Skeletal muscle tissue (tissue), 4 donors: ENCODE measurements around the gene C4A. TPM values are rescaled to one million over a fixed set of nuclear protein-coding genes. Genes with fewer than 3 reads are reported as not detected.
"Not testable (repeated sequence)": the region's sequence is repeated elsewhere in the genome, so short reads cannot be mapped to it uniquely, and the experiment has no call there.

Experiments
- H3K27ac ChIP-seq: one replicate; pipeline ENCODE4 v1.7.0; 2013; ENCODE audit warnings: mild to moderate bottlenecking, low read depth, low read length, inconsistent platforms
- H3K27me3 ChIP-seq, 3 donors: one replicate each; pipeline ENCODE4 v1.7.0; 2013; ENCODE audit warnings: low read length in 3 of 3; ENCODE audit not compliant: control insufficient read depth in 3 of 3, insufficient read depth in 3 of 3
- H3K36me3 ChIP-seq, 3 donors: one replicate each; pipeline ENCODE4 v1.7.0; 2013; ENCODE audit warnings: low read length in 3 of 3; ENCODE audit not compliant: control insufficient read depth in 3 of 3, insufficient read depth in 3 of 3
- H3K4me1 ChIP-seq, 3 donors: one replicate each; pipeline ENCODE4 v1.7.0; 2013; ENCODE audit warnings: low read length in 3 of 3, mild to moderate bottlenecking in 3 of 3; ENCODE audit not compliant: control insufficient read depth in 3 of 3, insufficient read depth in 3 of 3
- H3K4me3 ChIP-seq, 3 donors: one replicate each; pipeline ENCODE4 v1.7.0; 2013; ENCODE audit warnings: low read length in 3 of 3
- H3K9ac ChIP-seq, 3 donors: one replicate each; pipeline ENCODE4 v1.7.0; 2013; ENCODE audit warnings: low read length in 3 of 3, mild to moderate bottlenecking in 3 of 3, moderate library complexity in 2 of 3, low read depth in 1 of 3
- H3K9me3 ChIP-seq, 3 donors: one replicate each; pipeline ENCODE4 v1.7.0; 2013; ENCODE audit warnings: low read length in 3 of 3; ENCODE audit not compliant: control insufficient read depth in 3 of 3
- total RNA-seq: library from RNA; depleted of rRNA; stranded (reverse); fragments of >200 nt; gene quantifications from one replicate; pipeline ENCODE4 v1.2.3, GENCODE V29; 2014
- donor health status: Osteomylitis.

Gene C4A
- total RNA-seq, 1 donor from 2014 or later, result 14.1 TPM

DNA sequence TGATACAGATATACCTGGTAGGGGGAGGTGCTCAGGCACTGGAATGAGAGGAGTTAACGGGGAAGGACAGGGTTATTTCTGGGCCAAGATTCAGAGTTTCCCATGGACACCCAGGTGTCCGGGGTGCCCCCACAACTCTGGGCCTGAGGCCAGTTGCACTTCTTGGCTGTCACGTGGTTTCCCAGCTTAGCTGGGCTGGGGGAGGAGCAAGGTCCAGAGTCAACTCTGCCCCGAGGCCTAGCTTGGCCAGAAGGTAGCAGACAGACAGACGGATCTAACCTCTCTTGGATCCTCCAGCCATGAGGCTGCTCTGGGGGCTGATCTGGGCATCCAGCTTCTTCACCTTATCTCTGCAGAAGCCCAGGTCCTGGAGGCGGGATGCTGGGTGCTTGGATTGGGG, 32.7 kb downstream of the C4A start, which contains the start of gene C4B:
TSS of gene C4B (plus strand) at position 249 of the 400 bp plus-strand sequence. CDS start at position 300, 51 bp downstream.
- H3K36me3 ChIP-seq, H3K9ac ChIP-seq, H3K27ac ChIP-seq, H3K27me3 ChIP-seq, H3K9me3 ChIP-seq, H3K4me1 ChIP-seq, H3K4me3 ChIP-seq: not testable (repeated sequence)

DNA sequence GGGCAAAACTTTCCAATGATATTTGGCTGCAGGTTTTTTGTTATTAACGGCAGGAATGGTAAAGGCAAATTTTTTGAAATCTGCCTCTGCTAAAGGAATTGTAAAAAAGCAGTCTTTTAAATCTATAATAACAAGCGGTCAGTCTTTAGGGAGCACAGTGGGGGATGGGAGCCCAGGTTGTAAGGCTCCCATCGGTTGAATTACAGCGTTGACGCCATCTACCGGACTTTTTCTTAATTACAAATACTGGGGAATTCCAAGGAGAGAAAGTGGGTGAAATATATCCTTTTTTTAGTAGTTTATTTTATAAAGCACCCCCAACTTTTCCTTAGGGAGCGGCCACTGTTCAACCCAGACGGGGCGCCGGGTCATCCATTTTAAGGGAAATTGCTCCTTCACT, 40.2 kb downstream of the C4A start:
- H3K27me3 ChIP-seq, H3K27ac ChIP-seq, H3K36me3 ChIP-seq, H3K9ac ChIP-seq, H3K9me3 ChIP-seq, H3K4me1 ChIP-seq, H3K4me3 ChIP-seq: not testable (repeated sequence)

GRCh38 chr6:32028631-32029030, 46.8 kb downstream of the C4A start:
- H3K36me3 ChIP-seq, H3K27ac ChIP-seq, H3K9ac ChIP-seq, H3K4me1 ChIP-seq, H3K4me3 ChIP-seq, H3K9me3 ChIP-seq, H3K27me3 ChIP-seq: not testable (repeated sequence)

DNA sequence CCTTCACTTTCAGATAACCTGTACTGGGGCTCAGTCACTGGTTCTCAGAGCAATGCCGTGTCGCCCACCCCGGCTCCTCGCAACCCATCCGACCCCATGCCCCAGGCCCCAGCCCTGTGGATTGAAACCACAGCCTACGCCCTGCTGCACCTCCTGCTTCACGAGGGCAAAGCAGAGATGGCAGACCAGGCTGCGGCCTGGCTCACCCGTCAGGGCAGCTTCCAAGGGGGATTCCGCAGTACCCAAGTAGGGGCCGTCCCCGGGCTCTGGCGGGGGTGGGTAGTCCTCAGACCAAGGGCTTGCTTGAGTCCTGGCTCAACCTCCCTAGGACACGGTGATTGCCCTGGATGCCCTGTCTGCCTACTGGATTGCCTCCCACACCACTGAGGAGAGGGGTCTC, 47.7 kb downstream of the C4A start:
- H3K27me3 ChIP-seq, H3K9me3 ChIP-seq, H3K4me3 ChIP-seq, H3K9ac ChIP-seq, H3K4me1 ChIP-seq, H3K27ac ChIP-seq, H3K36me3 ChIP-seq: not testable (repeated sequence)

GRCh38 chr6:32035283-32036013, 53.6 kb downstream of the C4A start:
- not testable (repeated sequence) for H3K36me3 ChIP-seq, H3K27ac ChIP-seq, H3K9me3 ChIP-seq, H3K4me3 ChIP-seq, H3K9ac ChIP-seq, H3K4me1 ChIP-seq, H3K27me3 ChIP-seq

GRCh38 chr6:32037136-32037535, 55.3 kb downstream of the C4A start:
- H3K9ac ChIP-seq, H3K36me3 ChIP-seq, H3K4me3 ChIP-seq, H3K27me3 ChIP-seq, H3K27ac ChIP-seq, H3K4me1 ChIP-seq, H3K9me3 ChIP-seq: not testable (repeated sequence)

DNA sequence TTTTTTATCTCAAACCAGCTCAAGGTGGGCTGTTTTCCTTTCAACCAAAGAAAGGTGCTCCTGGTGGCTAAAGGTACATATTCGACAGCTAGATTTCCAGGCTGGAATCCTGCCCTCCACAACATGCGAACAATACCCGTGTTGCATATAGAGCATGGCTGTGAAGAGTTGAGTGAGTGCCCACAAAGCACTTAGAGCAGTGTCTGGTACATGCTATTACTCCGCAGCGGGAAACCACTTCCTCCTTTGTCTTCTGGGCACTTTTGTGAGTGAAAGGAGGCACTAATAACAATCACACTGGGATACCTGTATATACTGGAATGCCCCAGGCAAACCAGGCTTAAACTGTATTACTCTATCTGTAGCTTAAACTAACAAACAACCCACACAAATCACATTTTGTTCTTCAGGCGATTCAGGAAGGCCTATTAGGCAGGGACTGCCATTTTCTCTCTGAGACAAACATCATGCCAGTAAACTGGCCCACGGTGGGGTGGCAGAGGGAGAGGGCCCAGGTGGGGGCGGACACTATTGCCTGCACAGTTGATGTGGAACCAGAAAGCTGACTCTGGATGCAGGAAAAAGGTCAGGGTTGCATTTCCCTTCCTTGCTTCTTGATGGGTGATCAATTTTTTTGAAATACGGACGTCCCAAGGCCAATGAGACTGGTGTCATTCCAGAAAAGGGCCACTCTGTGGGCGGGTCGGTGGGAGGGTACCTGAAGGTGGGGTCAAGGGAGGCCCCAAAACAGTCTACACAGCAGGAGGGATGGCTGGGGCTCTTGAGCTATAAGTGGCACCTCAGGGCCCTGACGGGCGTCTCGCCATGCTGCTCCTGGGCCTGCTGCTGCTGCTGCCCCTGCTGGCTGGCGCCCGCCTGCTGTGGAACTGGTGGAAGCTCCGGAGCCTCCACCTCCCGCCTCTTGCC, 56.0 kb downstream of the C4A start, which contains the start of gene CYP21A2:
TSS of gene CYP21A2 (plus strand) at position 818 of the 927 bp plus-strand sequence. CDS start at position 826, 8 bp downstream.
- H3K9ac ChIP-seq, H3K4me3 ChIP-seq: not testable (repeated sequence)

DNA sequence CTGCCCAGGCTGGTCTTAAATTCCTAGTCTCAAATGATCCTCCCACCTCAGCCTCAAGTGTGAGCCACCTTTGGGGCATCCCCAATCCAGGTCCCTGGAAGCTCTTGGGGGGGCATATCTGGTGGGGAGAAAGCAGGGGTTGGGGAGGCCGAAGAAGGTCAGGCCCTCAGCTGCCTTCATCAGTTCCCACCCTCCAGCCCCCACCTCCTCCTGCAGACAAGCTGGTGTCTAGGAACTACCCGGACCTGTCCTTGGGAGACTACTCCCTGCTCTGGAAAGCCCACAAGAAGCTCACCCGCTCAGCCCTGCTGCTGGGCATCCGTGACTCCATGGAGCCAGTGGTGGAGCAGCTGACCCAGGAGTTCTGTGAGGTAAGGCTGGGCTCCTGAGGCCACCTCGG, 57.0 kb downstream of the C4A start:
- H3K36me3 ChIP-seq, H3K9ac ChIP-seq, H3K9me3 ChIP-seq, H3K27ac ChIP-seq, H3K4me3 ChIP-seq, H3K4me1 ChIP-seq, H3K27me3 ChIP-seq: not testable (repeated sequence)

More for the DNA sequence above, 56.0 kb downstream of the C4A start, which contains the start of gene CYP21A2:
- H3K36me3 ChIP-seq, H3K27ac ChIP-seq, H3K27me3 ChIP-seq, H3K4me1 ChIP-seq, H3K9me3 ChIP-seq: not testable (repeated sequence)

GRCh38 chr6:32039321-32040274, 57.7 kb downstream of the C4A start:
- not testable (repeated sequence) for H3K4me1 ChIP-seq, H3K9me3 ChIP-seq, H3K9ac ChIP-seq, H3K27ac ChIP-seq, H3K4me3 ChIP-seq, H3K27me3 ChIP-seq, H3K36me3 ChIP-seq
